ENCODE results near the gene ANAPC5. TPM values are rescaled to one million over a fixed set of nuclear protein-coding genes. Genes with fewer than 3 reads are reported as not detected.

The ANAPC5 gene
- polyA plus RNA-seq, 1 experiment: 146 TPM

DNA sequence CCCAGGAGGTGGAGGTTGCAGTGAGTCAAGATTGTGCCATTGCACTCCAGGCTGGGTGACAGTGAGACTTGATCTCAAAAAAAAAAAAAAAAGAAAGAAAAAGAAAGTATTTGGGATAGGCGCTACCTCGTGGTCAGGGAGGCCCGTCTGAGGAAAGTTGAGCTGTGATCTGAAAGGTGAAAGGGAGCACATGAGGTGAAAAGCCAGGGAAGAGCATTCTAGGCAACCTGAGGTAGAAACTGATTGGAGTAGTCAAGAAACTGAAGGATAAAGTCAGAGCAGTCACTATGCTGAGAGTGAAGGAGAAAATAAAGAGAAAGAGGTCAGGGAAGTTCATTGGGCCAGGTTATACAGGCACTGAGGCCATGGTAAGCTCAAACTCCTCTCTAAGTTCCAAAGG, 7.7 kb downstream of the ANAPC5 start:
- POLR2A ChIA-PET: interaction anchor here (0.7 kb wide), 1 partner anchor 16 kb away, joined by 3 read pairs; no protein-coding TSS in a partner anchor
- CTCF ChIA-PET: interaction anchor here (2.4 kb wide), 1 partner anchor 10 kb away, joined by 29 read pairs; no protein-coding TSS in a partner anchor

DNA sequence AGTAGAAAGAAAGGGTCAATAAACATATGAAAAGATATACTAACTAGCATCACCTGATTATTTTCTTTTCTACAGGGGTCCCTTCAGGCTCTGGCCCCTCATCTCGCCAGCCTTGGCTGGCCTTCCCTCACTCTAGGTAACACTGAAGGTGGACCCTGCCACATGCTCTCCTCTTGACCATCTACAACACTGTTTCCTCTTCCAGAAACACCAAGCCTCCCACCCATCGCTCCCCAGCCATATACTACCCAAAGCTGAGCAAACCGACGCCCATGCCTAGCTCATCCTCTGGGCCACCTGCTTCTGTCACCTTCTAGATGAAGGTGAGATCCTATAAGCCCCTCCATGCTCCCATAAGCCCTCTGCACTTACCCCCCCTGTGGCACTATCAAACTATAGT, 14.8 kb downstream of the ANAPC5 start:
- no peaks in the 10 kb centered on the region for H3K27me3 ChIP-seq (ENCODE audit: control insufficient read depth, insufficient read depth, low read length)
- no peaks in the 10 kb centered on the region for H3K9me3 ChIP-seq (ENCODE audit: control insufficient read depth, insufficient read depth, low read length)
- TF ChIP-seq CTCF (IDR thresholded peaks at IDR 0.05; ENCODE audit: low read depth, low read length): no peak
- DNase-seq (ENCODE audit: low read depth, low spot score): no peak
- no peak overlapping the region for H3K4me3 ChIP-seq (ENCODE audit: low read depth, low read length)
- H3K27ac ChIP-seq (ENCODE audit: low read depth, low read length): no peak overlapping the region
- ChIA-PET POLR2A (no interaction called here), CTCF (interaction anchor here (1.5 kb wide), 1 partner anchor 106 kb away, joined by 5 read pairs; no protein-coding TSS in a partner anchor)

More for the DNA sequence above, 7.7 kb downstream of the ANAPC5 start:
- Histone ChIP-seq H3K27me3 (ENCODE audit: control insufficient read depth, insufficient read depth, low read length) (no peaks in the 10 kb centered on the region), H3K9me3 (ENCODE audit: control insufficient read depth, insufficient read depth, low read length) (no peaks in the 10 kb centered on the region), H3K27ac (ENCODE audit: low read depth, low read length) (no peak overlapping the region), H3K4me3 (ENCODE audit: low read depth, low read length) (no peak overlapping the region)
- DNase-seq (ENCODE audit: low read depth, low spot score): no peak
- no peak for TF ChIP-seq CTCF (IDR thresholded peaks at IDR 0.05; ENCODE audit: low read depth, low read length)

DNA sequence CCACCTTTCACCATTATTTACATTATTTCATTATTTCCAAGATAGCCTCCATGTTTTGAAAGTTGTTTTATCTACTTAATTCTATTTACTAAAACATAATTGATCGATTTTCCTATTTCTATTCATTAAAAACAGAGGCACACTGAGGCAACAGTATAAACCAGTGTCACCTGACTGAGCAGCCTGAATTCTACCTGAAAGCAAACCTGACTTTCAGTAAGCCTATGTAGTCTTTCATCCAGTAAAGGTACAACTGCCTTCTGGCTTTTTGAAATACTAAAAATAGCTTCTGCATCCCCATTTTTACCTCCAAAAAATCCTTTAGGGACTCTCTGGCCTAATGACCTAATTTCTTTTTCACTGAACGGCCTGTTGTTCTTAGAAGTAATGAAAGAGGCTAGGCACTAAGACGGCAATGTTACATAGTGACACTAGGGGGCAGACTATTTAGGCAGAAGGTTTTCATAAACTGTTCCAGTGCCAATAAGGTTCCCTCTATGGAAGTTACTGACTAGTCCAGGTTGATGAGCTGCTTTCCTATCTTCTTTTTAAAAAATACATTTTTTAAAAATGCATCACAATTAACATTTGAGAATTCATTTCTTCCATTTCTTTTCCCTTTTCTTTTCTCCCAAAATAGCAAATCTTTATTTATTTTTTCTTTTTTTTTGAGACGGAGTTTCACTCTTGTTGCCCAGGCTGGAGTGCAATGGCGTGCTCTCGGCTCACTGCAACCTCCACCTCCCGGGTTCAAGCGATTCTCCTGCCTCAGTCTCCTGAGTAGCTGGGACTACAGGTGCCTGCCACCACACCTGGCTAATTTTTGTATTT, 17.5 kb downstream of the ANAPC5 start:
- Histone ChIP-seq H3K27me3 (ENCODE audit: control insufficient read depth, insufficient read depth, low read length) (no peaks in the 10 kb centered on the region), H3K9me3 (ENCODE audit: control insufficient read depth, insufficient read depth, low read length) (no peaks in the 10 kb centered on the region), H3K4me3 (ENCODE audit: low read depth, low read length) (no peak overlapping the region), H3K27ac (ENCODE audit: low read depth, low read length) (no peak overlapping the region)
- DNase-seq (ENCODE audit: low read depth, low spot score): peak; percentile 36
- peak; percentile 86 for TF ChIP-seq CTCF (IDR thresholded peaks at IDR 0.05; ENCODE audit: low read depth, low read length)
- CTCF ChIA-PET: interaction anchor here (0.5 to 6.4 kb wide), 51 partner anchors 9 to 783 kb away, joined by 3 to 135 read pairs (median 6); partner anchors contain the start of genes ANAPC5, MORN3 and RNF34
- POLR2A ChIA-PET: no interaction called here

GRCh38 chr12:121333747-121334146, 18.5 kb downstream of the ANAPC5 start:
- DNase-seq (ENCODE audit: low read depth, low spot score): no peak
- no peak for TF ChIP-seq CTCF (IDR thresholded peaks at IDR 0.05; ENCODE audit: low read depth, low read length)
- no peaks in the 10 kb centered on the region for H3K27me3 ChIP-seq (ENCODE audit: control insufficient read depth, insufficient read depth, low read length)
- H3K27ac ChIP-seq (ENCODE audit: low read depth, low read length): no peak overlapping the region
- no peak overlapping the region for H3K4me3 ChIP-seq (ENCODE audit: low read depth, low read length)
- H3K9me3 ChIP-seq (ENCODE audit: control insufficient read depth, insufficient read depth, low read length): no peaks in the 10 kb centered on the region
- ChIA-PET CTCF (interaction anchor here (0.5 to 6.4 kb wide), 15 partner anchors 8 to 351 kb away, joined by 3 to 135 read pairs (median 8); partner anchors contain the start of genes ANAPC5 and RNF34), POLR2A (no interaction called here)

- no peak for TF ChIP-seq CTCF (IDR thresholded peaks at IDR 0.05; ENCODE audit: low read depth, low read length)
- H3K27me3 ChIP-seq (ENCODE audit: control insufficient read depth, insufficient read depth, low read length): no peaks in the 10 kb centered on the region
- no peak overlapping the region for H3K4me3 ChIP-seq (ENCODE audit: low read depth, low read length)
- no peak overlapping the region for H3K27ac ChIP-seq (ENCODE audit: low read depth, low read length)
- H3K9me3 ChIP-seq (ENCODE audit: control insufficient read depth, insufficient read depth, low read length): no peaks in the 10 kb centered on the region
- DNase-seq (ENCODE audit: low read depth, low spot score): no peak
- POLR2A ChIA-PET: no interaction called here
- CTCF ChIA-PET: interaction anchor here (6.4 kb wide), 1 partner anchor 113 kb away, joined by 135 read pairs; no protein-coding TSS in a partner anchor
Measured at GRCh38 chr12:121331248-121331647, 21.0 kb downstream of the ANAPC5 start.

Measured in AG04450 (cell line).